GM12892 (cell line): ENCODE measurements around the gene ZNF813.

Experiments used
- POLR2A ChIP-seq: IDR thresholded peaks from 2 replicates; pipeline ENCODE4 v1.6.1; 2011; ENCODE audit warnings: low read depth, low read length, control low read depth
- POLR2AphosphoS5 ChIP-seq: IDR thresholded peaks from 2 replicates; pipeline ENCODE4 v1.6.1; 2011; ENCODE audit warnings: low read depth, low read length, control low read depth

GRCh38 chr19:53538378-53539109 lies 71.0 kb downstream of the ZNF813 start:
- TF ChIP-seq POLR2A (no peak), POLR2AphosphoS5 (no peak)
